K562 (cell line): ENCODE measurements around the gene E2F1.
A peak's percentile ranks its signal among the peaks of the same experiment; 100 is the strongest.

ENCODE experiments used
- HCFC1 ChIP-seq: IDR thresholded peaks from 2 replicates; pipeline ENCODE4 v1.6.1; 2012; ENCODE audit warnings: low read depth, low read length, improper control_type of control experiment
- NR2F6 ChIP-seq: fragments of 450-650 bp; formaldehyde crosslinking; IDR thresholded peaks from 2 replicates; pipeline ENCODE4 v1.4.0; 2020; ENCODE audit warnings: mild to moderate bottlenecking
- SMC3 ChIP-seq: conservative IDR thresholded peaks from 2 replicates; pipeline ENCODE4 v1.6.1; 2011; ENCODE audit warnings: low read depth, low read length, improper control_type of control experiment; ENCODE audit not compliant: insufficient read depth
- SRF ChIP-seq, 2 experiments: fragments of 250-450, 450-650 bp in 1 of 2; sonication (Bioruptor Pico) in 1 of 2; sonication (generic) in 1 of 2; formaldehyde crosslinking; IDR thresholded peaks; 2 replicates each; pipeline versions ENCODE4 v1.5.0 to v1.5.1; 2020 to 2022; ENCODE audit warnings: mild to moderate bottlenecking in 1 of 2, missing genetic modification reagents in 1 of 2
- TEAD2 ChIP-seq: fragments of 450-650 bp; IDR thresholded peaks from 2 replicates; pipeline ENCODE4 v1.6.1; 2016; ENCODE audit warnings: missing genetic modification characterization, control low read depth, missing compliant biosample characterization
- TEAD4 ChIP-seq, 2 experiments: sonication (generic) in 1 of 2; formaldehyde crosslinking in 1 of 2; IDR thresholded peaks; 2 replicates each; pipeline versions ENCODE4 v1.6.1 to v1.8.0; 2012 to 2022; ENCODE audit warnings: borderline replicate concordance in 1 of 2, inconsistent platforms in 1 of 2, low read length in 1 of 2, mild to moderate bottlenecking in 1 of 2, missing genetic modification reagents in 1 of 2
- ZFP1 ChIP-seq: fragments of 450-650 bp; formaldehyde crosslinking; IDR thresholded peaks from 2 replicates; pipeline ENCODE4 v1.4.0; 2020; ENCODE audit warnings: mild to moderate bottlenecking, mixed read lengths
- ZZZ3 ChIP-seq: fragments of 450-650 bp; IDR thresholded peaks from 2 replicates; pipeline ENCODE4 v1.6.1; 2016; ENCODE audit warnings: antibody characterized with exemption, mild to moderate bottlenecking, moderate library complexity
- TF ChIP-seq, protein P1 (sequence below), 3 experiments: IDR thresholded peaks in 2 of 3; conservative IDR thresholded peaks in 1 of 3; 2 replicates each; pipeline ENCODE4 v1.5.1; 2011 to 2012; ENCODE audit warnings: low read length in 3 of 3, mild to moderate bottlenecking in 3 of 3, control low read depth in 2 of 3, improper control_type of control experiment in 1 of 3, inconsistent platforms in 1 of 3, low read depth in 1 of 3, mixed read lengths in 1 of 3, moderate library complexity in 1 of 3; ENCODE audit not compliant: insufficient read depth in 2 of 3
- TF ChIP-seq, protein P2 (sequence below): fragments of 450-650 bp; conservative IDR thresholded peaks from 2 replicates; pipeline ENCODE4 v1.6.1; 2016; ENCODE audit warnings: missing genetic modification characterization, low read depth, mild to moderate bottlenecking, control low read depth, missing compliant biosample characterization
- TF ChIP-seq, protein P3 (sequence below): sonication (generic); IDR thresholded peaks from 2 replicates; pipeline ENCODE4 v1.6.1; 2016
- TF ChIP-seq, protein P4 (sequence below): fragments of 250-450 bp; sonication (Bioruptor Pico); IDR thresholded peaks from 2 replicates; pipeline ENCODE4 v1.8.0; 2022; ENCODE audit warnings: inconsistent platforms
- TF ChIP-seq, protein P5 (sequence below): sonication (generic); formaldehyde crosslinking; IDR thresholded peaks from 2 replicates; pipeline ENCODE4 v1.5.0; 2020; ENCODE audit warnings: missing genetic modification reagents

DNA sequence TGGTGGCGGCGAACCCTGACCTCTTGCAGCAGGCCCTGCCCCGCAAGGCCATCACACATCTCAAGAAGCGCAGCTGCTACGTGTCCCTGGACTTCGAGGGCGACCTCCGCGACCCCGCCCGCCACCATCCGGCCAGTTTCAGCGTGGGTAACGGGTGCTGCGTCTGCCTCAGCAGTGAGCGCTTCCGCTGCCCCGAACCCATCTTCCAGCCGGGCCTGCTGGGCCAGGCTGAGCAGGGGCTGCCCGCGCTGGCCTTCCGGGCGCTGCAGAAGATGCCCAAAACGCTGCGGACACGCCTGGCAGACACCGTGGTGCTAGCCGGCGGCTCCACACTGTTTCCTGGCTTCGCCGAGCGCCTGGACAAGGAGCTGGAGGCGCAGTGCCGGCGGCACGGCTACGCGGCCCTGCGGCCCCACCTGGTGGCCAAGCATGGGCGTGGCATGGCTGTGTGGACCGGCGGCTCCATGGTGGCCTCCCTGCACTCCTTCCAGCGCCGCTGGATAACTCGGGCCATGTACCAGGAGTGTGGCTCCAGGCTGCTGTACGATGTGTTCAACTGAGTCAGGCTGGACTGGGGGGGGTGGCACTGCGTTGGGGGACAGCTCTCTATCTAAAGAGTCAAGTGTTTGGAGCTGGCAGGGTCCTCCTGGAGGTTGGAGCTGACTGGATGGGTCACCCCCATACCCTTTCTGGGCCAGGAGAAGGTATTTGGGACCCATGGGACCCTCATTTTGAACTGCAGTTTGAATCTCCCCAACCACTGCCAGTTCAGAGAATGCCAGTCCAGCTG is 18.3 kb downstream of the E2F1 start:
- TF ChIP-seq, protein P1, sequence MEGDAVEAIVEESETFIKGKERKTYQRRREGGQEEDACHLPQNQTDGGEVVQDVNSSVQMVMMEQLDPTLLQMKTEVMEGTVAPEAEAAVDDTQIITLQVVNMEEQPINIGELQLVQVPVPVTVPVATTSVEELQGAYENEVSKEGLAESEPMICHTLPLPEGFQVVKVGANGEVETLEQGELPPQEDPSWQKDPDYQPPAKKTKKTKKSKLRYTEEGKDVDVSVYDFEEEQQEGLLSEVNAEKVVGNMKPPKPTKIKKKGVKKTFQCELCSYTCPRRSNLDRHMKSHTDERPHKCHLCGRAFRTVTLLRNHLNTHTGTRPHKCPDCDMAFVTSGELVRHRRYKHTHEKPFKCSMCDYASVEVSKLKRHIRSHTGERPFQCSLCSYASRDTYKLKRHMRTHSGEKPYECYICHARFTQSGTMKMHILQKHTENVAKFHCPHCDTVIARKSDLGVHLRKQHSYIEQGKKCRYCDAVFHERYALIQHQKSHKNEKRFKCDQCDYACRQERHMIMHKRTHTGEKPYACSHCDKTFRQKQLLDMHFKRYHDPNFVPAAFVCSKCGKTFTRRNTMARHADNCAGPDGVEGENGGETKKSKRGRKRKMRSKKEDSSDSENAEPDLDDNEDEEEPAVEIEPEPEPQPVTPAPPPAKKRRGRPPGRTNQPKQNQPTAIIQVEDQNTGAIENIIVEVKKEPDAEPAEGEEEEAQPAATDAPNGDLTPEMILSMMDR (IDR thresholded peaks at IDR 0.05 in 2 of 3, conservative IDR thresholded peaks at IDR 0.05 in 1 of 3; ENCODE audit: insufficient read depth in 2 of 3, low read depth in 1 of 3, low read length in 3 of 3), result peak; percentile 57 to 78 (median 77)
- TF ChIP-seq ZZZ3 (no peak), SRF (CRISPR knock-in tag; IDR thresholded peaks at IDR 0.05) (no peak), ZFP1 (no peak), TEAD4 (IDR thresholded peaks at IDR 0.05; ENCODE audit: low read length) (no peak), TEAD4 (CRISPR knock-in tag; IDR thresholded peaks at IDR 0.05; ENCODE audit: borderline replicate concordance) (0 out of 2 replicates have a peak, but pooled peaks have one; percentile 33), SMC3 (peak; percentile 42; the same call in 1 of the 2 replicates), TEAD2 (no peak), HCFC1 (0 out of 2 replicates have a peak, but pooled peaks have one; percentile 33), NR2F6 (CRISPR knock-in tag) (no peak)
- TF ChIP-seq, protein P2, sequence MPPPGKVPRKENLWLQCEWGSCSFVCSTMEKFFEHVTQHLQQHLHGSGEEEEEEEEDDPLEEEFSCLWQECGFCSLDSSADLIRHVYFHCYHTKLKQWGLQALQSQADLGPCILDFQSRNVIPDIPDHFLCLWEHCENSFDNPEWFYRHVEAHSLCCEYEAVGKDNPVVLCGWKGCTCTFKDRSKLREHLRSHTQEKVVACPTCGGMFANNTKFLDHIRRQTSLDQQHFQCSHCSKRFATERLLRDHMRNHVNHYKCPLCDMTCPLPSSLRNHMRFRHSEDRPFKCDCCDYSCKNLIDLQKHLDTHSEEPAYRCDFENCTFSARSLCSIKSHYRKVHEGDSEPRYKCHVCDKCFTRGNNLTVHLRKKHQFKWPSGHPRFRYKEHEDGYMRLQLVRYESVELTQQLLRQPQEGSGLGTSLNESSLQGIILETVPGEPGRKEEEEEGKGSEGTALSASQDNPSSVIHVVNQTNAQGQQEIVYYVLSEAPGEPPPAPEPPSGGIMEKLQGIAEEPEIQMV (tag), result no peak
- TF ChIP-seq, protein P3, sequence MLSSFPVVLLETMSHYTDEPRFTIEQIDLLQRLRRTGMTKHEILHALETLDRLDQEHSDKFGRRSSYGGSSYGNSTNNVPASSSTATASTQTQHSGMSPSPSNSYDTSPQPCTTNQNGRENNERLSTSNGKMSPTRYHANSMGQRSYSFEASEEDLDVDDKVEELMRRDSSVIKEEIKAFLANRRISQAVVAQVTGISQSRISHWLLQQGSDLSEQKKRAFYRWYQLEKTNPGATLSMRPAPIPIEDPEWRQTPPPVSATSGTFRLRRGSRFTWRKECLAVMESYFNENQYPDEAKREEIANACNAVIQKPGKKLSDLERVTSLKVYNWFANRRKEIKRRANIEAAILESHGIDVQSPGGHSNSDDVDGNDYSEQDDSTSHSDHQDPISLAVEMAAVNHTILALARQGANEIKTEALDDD, result no peak
- TF ChIP-seq, protein P4, sequence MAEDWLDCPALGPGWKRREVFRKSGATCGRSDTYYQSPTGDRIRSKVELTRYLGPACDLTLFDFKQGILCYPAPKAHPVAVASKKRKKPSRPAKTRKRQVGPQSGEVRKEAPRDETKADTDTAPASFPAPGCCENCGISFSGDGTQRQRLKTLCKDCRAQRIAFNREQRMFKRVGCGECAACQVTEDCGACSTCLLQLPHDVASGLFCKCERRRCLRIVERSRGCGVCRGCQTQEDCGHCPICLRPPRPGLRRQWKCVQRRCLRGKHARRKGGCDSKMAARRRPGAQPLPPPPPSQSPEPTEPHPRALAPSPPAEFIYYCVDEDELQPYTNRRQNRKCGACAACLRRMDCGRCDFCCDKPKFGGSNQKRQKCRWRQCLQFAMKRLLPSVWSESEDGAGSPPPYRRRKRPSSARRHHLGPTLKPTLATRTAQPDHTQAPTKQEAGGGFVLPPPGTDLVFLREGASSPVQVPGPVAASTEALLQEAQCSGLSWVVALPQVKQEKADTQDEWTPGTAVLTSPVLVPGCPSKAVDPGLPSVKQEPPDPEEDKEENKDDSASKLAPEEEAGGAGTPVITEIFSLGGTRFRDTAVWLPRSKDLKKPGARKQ (CRISPR knock-in tag), result no peak
- TF ChIP-seq, protein P5, sequence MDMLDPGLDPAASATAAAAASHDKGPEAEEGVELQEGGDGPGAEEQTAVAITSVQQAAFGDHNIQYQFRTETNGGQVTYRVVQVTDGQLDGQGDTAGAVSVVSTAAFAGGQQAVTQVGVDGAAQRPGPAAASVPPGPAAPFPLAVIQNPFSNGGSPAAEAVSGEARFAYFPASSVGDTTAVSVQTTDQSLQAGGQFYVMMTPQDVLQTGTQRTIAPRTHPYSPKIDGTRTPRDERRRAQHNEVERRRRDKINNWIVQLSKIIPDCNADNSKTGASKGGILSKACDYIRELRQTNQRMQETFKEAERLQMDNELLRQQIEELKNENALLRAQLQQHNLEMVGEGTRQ (CRISPR knock-in tag), result no peak
